ENCODE data around the gene ZIC1. TPM values are rescaled to one million over a fixed set of nuclear protein-coding genes. Genes with fewer than 3 reads are reported as not detected.

The ZIC1 gene
- total RNA-seq, 1 experiment from 2014 or later = not detected

GRCh38 chr3:147373301-147373700 is 35.9 kb upstream of the ZIC1 start:
- no peaks in the 10 kb centered on the region for H3K79me2 ChIP-seq (ENCODE audit: insufficient read depth, low read length)
- no peak overlapping the region for H3K27ac ChIP-seq (ENCODE audit: low read depth, low read length)
- ChIA-PET POLR2A (no interaction called here), RAD21 (ENCODE audit: low non-redundant PET in 1 of 2, low total read pairs in 2 of 2, uncharacterized antibody in 2 of 2, unreplicated experiment in 2 of 2) (no interaction called here), CTCF (interaction anchor here (1.5 kb wide), 1 partner anchor 10 kb away, joined by 3 read pairs; no protein-coding TSS in a partner anchor)
- no peaks in the 10 kb centered on the region for H3K27me3 ChIP-seq (ENCODE audit: insufficient read depth, low read length)
- no peak for ATAC-seq
- TF ChIP-seq EGR1 (IDR thresholded peaks at IDR 0.05; ENCODE audit: low read depth) = no peak
- TF ChIP-seq TCF7L2 (IDR thresholded peaks at IDR 0.05; ENCODE audit: borderline replicate concordance, extremely low read depth, insufficient read depth, insufficient read length) = no peak
- TF ChIP-seq CTCF (IDR thresholded peaks at IDR 0.05 in 2 of 3, conservative IDR thresholded peaks at IDR 0.05 in 1 of 3; ENCODE audit: borderline replicate concordance in 1 of 3, insufficient read depth in 1 of 3, low read depth in 2 of 3, low read length in 2 of 3) = no peak
- TF ChIP-seq CEBPB (IDR thresholded peaks at IDR 0.05; ENCODE audit: low read depth) = no peak
- no peak for TF ChIP-seq POLR2AphosphoS5 (IDR thresholded peaks at IDR 0.05; ENCODE audit: low read depth, low read length)
- no peak for TF ChIP-seq ATF3 (IDR thresholded peaks at IDR 0.05)
- no peak for TF ChIP-seq CBX3 (IDR thresholded peaks at IDR 0.05; ENCODE audit: low read depth)
- TF ChIP-seq REST (IDR thresholded peaks at IDR 0.05; ENCODE audit: low read depth) = no peak
- no peak for TF ChIP-seq ZFX (IDR thresholded peaks at IDR 0.05)
- no peak for TF ChIP-seq FOSL1 (IDR thresholded peaks at IDR 0.05; ENCODE audit: low read depth)
- no peak for TF ChIP-seq ZBTB33 (IDR thresholded peaks at IDR 0.05; ENCODE audit: extremely low read depth, insufficient replicate concordance, low read length)
- no peak for TF ChIP-seq EZH2phosphoT487 (IDR thresholded peaks at IDR 0.05; ENCODE audit: borderline replicate concordance)
- TF ChIP-seq ELF1 (IDR thresholded peaks at IDR 0.05; ENCODE audit: borderline replicate concordance, low read depth) = no peak
- H3K9me2 ChIP-seq (ENCODE audit: insufficient read depth) = no peaks in the 10 kb centered on the region
- H3K4me3 ChIP-seq (replicated peaks in 1 of 2; ENCODE audit: low read depth in 1 of 2, low read length in 2 of 2) = no peak overlapping the region
- H3K9me3 ChIP-seq (ENCODE audit: control insufficient read depth in 1 of 2, insufficient read depth in 1 of 2, low read depth in 1 of 2, low read length in 2 of 2) = no peaks in the 10 kb centered on the region
- DNase-seq (ENCODE audit: low read depth, low spot score) = no peak
- no peak overlapping the region for H2AFZ ChIP-seq (ENCODE audit: low read depth, low read length, poor library complexity, severe bottlenecking)
- H3K4me1 ChIP-seq (ENCODE audit: control insufficient read depth in 1 of 2, insufficient read depth in 2 of 2, low read length in 2 of 2) = no peaks in the 10 kb centered on the region
- H3K4me2 ChIP-seq (ENCODE audit: low read length) = no peak overlapping the region
- BruUV-seq (replicated peaks) = no TSS peak
- intact Hi-C loops (cut with micrococcal nuclease) = no loop called here
- H3K36me3 ChIP-seq (ENCODE audit: control insufficient read depth in 1 of 2, insufficient read depth in 2 of 2, low read length in 2 of 2) = no peaks in the 10 kb centered on the region
- no peak overlapping the region for H3K9ac ChIP-seq (ENCODE audit: low read length)
- no peaks in the 10 kb centered on the region for H4K20me1 ChIP-seq (ENCODE audit: insufficient read depth)

Measured in HCT116 (cell line).